ENCODE data around the gene SMLR1. TPM values are rescaled to one million over a fixed set of nuclear protein-coding genes. Genes with fewer than 3 reads are reported as not detected.

The SMLR1 gene
- total and polyA plus RNA-seq, 2 donors (not counting 3 experiments of a cell fraction or from before 2014, with no cell fraction given), result not detected

GRCh38 chr6:130840050-130840449 lies 12.8 kb downstream of the SMLR1 start:
- Histone ChIP-seq H3K9me3 (replicated peaks; ENCODE audit: control insufficient read depth, insufficient read depth, low read length) (no peaks in the 10 kb centered on the region), H3K4me1 (ENCODE audit: control insufficient read depth, extremely low read depth, insufficient read depth, low read length) (no peaks in the 10 kb centered on the region), H3K27ac (ENCODE audit: insufficient read depth, low read depth, low read length) (no peak overlapping the region), H4K20me1 (replicated peaks; ENCODE audit: control insufficient read depth, extremely low read depth, insufficient read depth, low read length) (no peaks in the 10 kb centered on the region), H3K36me3 (ENCODE audit: control insufficient read depth in 2 of 2, extremely low read depth in 1 of 2, insufficient read depth in 2 of 2, low read length in 2 of 2) (no peaks in the 10 kb centered on the region), H2AFZ (ENCODE audit: low read depth, low read length) (no peak overlapping the region), H3K79me2 (ENCODE audit: control insufficient read depth, insufficient read depth, low read length) (no peaks in the 10 kb centered on the region), H3K4me3 (replicated peaks in 1 of 3; ENCODE audit: insufficient read depth in 1 of 3, low read depth in 1 of 3, low read length in 3 of 3) (no peak overlapping the region), H3K4me2 (ENCODE audit: insufficient read depth, low read length) (no peak overlapping the region), H3K9me1 (replicated peaks; ENCODE audit: control insufficient read depth, extremely low read depth, insufficient read depth, low read length) (no peaks in the 10 kb centered on the region), H3K27me3 (ENCODE audit: control insufficient read depth in 2 of 2, insufficient read depth in 2 of 2, low read length in 2 of 2) (no peaks in the 10 kb centered on the region), H3K9ac (replicated peaks; ENCODE audit: extremely low read depth, insufficient read depth, low read length) (no peak overlapping the region)
- ChIA-PET POLR2A (no interaction called here), CTCF (no interaction called here)
- FAIRE-seq, result no peak
- TF ChIP-seq FOS (IDR thresholded peaks at IDR 0.05; ENCODE audit: borderline replicate concordance, insufficient read depth, low read length), result no peak
- no peak for TF ChIP-seq EZH2 (IDR thresholded peaks at IDR 0.05; ENCODE audit: borderline replicate concordance, low read depth, low read length, severe bottlenecking)
- TF ChIP-seq GATA2 (IDR thresholded peaks at IDR 0.05; ENCODE audit: insufficient read depth, insufficient read length, low read depth, low read length), result no peak
- TF ChIP-seq POLR2A (IDR thresholded peaks at IDR 0.05; ENCODE audit: low read depth, low read length), result no peak
- no peak for TF ChIP-seq MAX (IDR thresholded peaks at IDR 0.05; ENCODE audit: insufficient read depth, insufficient read length)
- TF ChIP-seq POLR2AphosphoS5 (IDR thresholded peaks at IDR 0.05; ENCODE audit: insufficient read depth, low read depth, low read length), result no peak
- TF ChIP-seq JUN (IDR thresholded peaks at IDR 0.05; ENCODE audit: borderline replicate concordance, insufficient read depth, insufficient read length, low read depth), result no peak
- TF ChIP-seq MYC (IDR thresholded peaks at IDR 0.05; ENCODE audit: low read depth, low read length), result no peak
- no peak for TF ChIP-seq CTCF (IDR thresholded peaks at IDR 0.05; ENCODE audit: extremely low read depth in 1 of 2, insufficient read depth in 1 of 2, low read depth in 1 of 2, low read length in 2 of 2)
- dilution Hi-C loops (cut with MboI; ENCODE audit: extremely low pct_ligation_motif_present, low sequenced_read_pairs) (no loop called here), intact Hi-C loops (cut with micrococcal nuclease) (no loop called here)
- BruUV-seq (replicated peaks), result no TSS peak
- DNase-seq (ENCODE audit: low read depth, low spot score), result no peak
